A549 (cell line): Measurements from ENCODE around the gene TCL1A. TPM values are rescaled to one million over a fixed set of nuclear protein-coding genes. Genes with fewer than 3 reads are reported as not detected.

Source experiments
- ATAC-seq, 2 experiments: fragments of 200-7000 bp in 1 of 2; fragments of >200 bp in 1 of 2; cut with Nextera tagmentation in 1 of 2; cut with Tn5 transposase in 1 of 2; 3 replicates each; pipeline versions ENCODE4 v1.8.0 to v1.9.1; 2018 to 2020; ENCODE audit warnings: mild to moderate bottlenecking in 1 of 2, moderate library complexity in 1 of 2
- CTCF ChIA-PET: fragments of 300-600 bp; sonication (Branson Sonifier 250); formaldehyde crosslinking; extraction: SDS; loops from one replicate; lab custom pipeline; 2021; ENCODE audit warnings: antibody characterized with exemption, inconsistent platforms; lab: Yijun Ruan, JAX
- POLR2A ChIA-PET: fragments of 350-600 bp; formaldehyde crosslinking; extraction: SDS; loops from one replicate; lab custom pipeline; 2021; ENCODE audit warnings: antibody characterized with exemption, inconsistent platforms; lab: Yijun Ruan, JAX
- DNase-seq, 2 experiments: peaks; one replicate each; pipeline versions ENCODE4 v3.0.0 to v3.0.0-alpha.2; 2011 to 2016; ENCODE audit warnings: low read depth in 1 of 2, low spot score in 1 of 2
- FAIRE-seq: peaks from 2 replicates; lab custom pipeline; 2011; peaks lifted over from hg19 to GRCh38; lab: Jason Lieb, UNC
- H3K27ac ChIP-seq, 2 experiments: fragments of >200 bp; sonication (Bioruptor Twin); formaldehyde crosslinking; 3 replicates each; pipeline ENCODE4 v1.5.1; 2016 to 2017
- H3K4me1 ChIP-seq: fragments of >200 bp; sonication (Bioruptor Twin); formaldehyde crosslinking; 3 replicates; pipeline ENCODE4 v1.6.1; 2016
- H3K4me2 ChIP-seq: fragments of >200 bp; sonication (Bioruptor Twin); formaldehyde crosslinking; 3 replicates; pipeline ENCODE4 v1.6.1; 2016
- H3K4me3 ChIP-seq: fragments of >200 bp; sonication (Bioruptor Twin); formaldehyde crosslinking; 3 replicates; pipeline ENCODE4 v1.5.1; 2016
- H3K9me3 ChIP-seq: fragments of >200 bp; sonication (Bioruptor Twin); formaldehyde crosslinking; 3 replicates; pipeline ENCODE4 v1.6.1; 2016
- BCL3 ChIP-seq: fragments of >200 bp; sonication (Bioruptor Twin); formaldehyde crosslinking; IDR thresholded peaks from 3 replicates; pipeline ENCODE4 v1.6.1; 2016
- CHD4 ChIP-seq: fragments of 200-600 bp; sonication (generic); IDR thresholded peaks from 2 replicates; pipeline ENCODE4 v1.6.1; 2016; ENCODE audit warnings: antibody characterized with exemption, mild to moderate bottlenecking, borderline replicate concordance
- ELK1 ChIP-seq: fragments of 150-350 bp; IDR thresholded peaks from 2 replicates; pipeline ENCODE4 v1.6.1; 2014; ENCODE audit warnings: low read depth, mild to moderate bottlenecking, low read length
- ESRRA ChIP-seq: fragments of 150-350 bp; IDR thresholded peaks from 2 replicates; pipeline ENCODE4 v1.6.1; 2014; ENCODE audit warnings: mild to moderate bottlenecking, low read length, borderline replicate concordance
- FOSL2 ChIP-seq, 2 experiments: fragments of 450-650 bp in 1 of 2; fragments of >200 bp in 1 of 2; sonication (Bioruptor Twin) in 1 of 2; formaldehyde crosslinking; IDR thresholded peaks; 2 replicates each; pipeline versions ENCODE4 v1.5.0 to v1.6.1; 2016 to 2020; ENCODE audit warnings: mild to moderate bottlenecking in 1 of 2, moderate library complexity in 1 of 2
- HDAC2 ChIP-seq: fragments of 200-600 bp; sonication (generic); IDR thresholded peaks from 2 replicates; pipeline ENCODE4 v1.6.1; 2016
- HMGXB4 ChIP-seq: fragments of 250-450 bp; sonication (Bioruptor Pico); IDR thresholded peaks from 2 replicates; pipeline ENCODE4 v1.5.0; 2021; ENCODE audit warnings: mild to moderate bottlenecking, moderate library complexity, borderline replicate concordance
- HOXB13 ChIP-seq: fragments of 250-450 bp; sonication (Bioruptor Pico); IDR thresholded peaks from 2 replicates; pipeline ENCODE4 v1.5.0; 2020; ENCODE audit warnings: low read depth, mild to moderate bottlenecking, moderate library complexity
- HOXB5 ChIP-seq: fragments of 250-450 bp; sonication (Bioruptor Pico); IDR thresholded peaks from 2 replicates; pipeline ENCODE4 v1.5.0; 2020; ENCODE audit warnings: mild to moderate bottlenecking, moderate library complexity
- MAFK ChIP-seq: fragments of 450-650 bp; IDR thresholded peaks from 2 replicates; pipeline ENCODE4 v1.6.1; 2014; ENCODE audit not compliant: partially characterized antibody
- MAX ChIP-seq: IDR thresholded peaks from 2 replicates; pipeline ENCODE4 v1.6.1; 2012
- MAZ ChIP-seq: fragments of 150-350 bp; IDR thresholded peaks from 2 replicates; pipeline ENCODE4 v1.6.1; 2014; ENCODE audit warnings: antibody characterized with exemption, low read depth, low read length, borderline replicate concordance
- MYC ChIP-seq: IDR thresholded peaks from 2 replicates; pipeline ENCODE4 v1.6.1; 2012; ENCODE audit warnings: mild to moderate bottlenecking, inconsistent platforms, low read length, improper control_type of control experiment, borderline replicate concordance
- PBX3 ChIP-seq: IDR thresholded peaks from 2 replicates; pipeline ENCODE4 v1.6.1; 2012
- POLR2A ChIP-seq: IDR thresholded peaks from 2 replicates; pipeline ENCODE4 v1.6.1; 2012; ENCODE audit warnings: mild to moderate bottlenecking, low read length
- RAD21 ChIP-seq, 2 experiments: fragments of >200 bp in 1 of 2; sonication (Bioruptor Twin) in 1 of 2; formaldehyde crosslinking in 1 of 2; IDR thresholded peaks in 1 of 2; conservative IDR thresholded peaks in 1 of 2; 2 replicates in 1 of 2; 3 replicates in 1 of 2; pipeline ENCODE4 v1.6.1; 2012 to 2018; ENCODE audit warnings: inconsistent platforms in 1 of 2
- RCOR1 ChIP-seq: fragments of 150-350 bp; IDR thresholded peaks from 2 replicates; pipeline ENCODE4 v1.6.1; 2014; ENCODE audit warnings: antibody characterized with exemption, low read length, low read depth
- RNF2 ChIP-seq: fragments of 200-600 bp; sonication (generic); IDR thresholded peaks from 2 replicates; pipeline ENCODE4 v1.6.1; 2016; ENCODE audit warnings: low read depth, mild to moderate bottlenecking, antibody characterized with exemption, moderate library complexity, borderline replicate concordance
- SREBF2 ChIP-seq: fragments of 450-650 bp; IDR thresholded peaks from 2 replicates; pipeline ENCODE4 v1.6.1; 2014; ENCODE audit warnings: mild to moderate bottlenecking, moderate library complexity
- TP53 ChIP-seq: fragments of 250-450 bp; sonication (Bioruptor Pico); IDR thresholded peaks from 2 replicates; pipeline ENCODE4 v1.5.0; 2021; ENCODE audit warnings: mild to moderate bottlenecking, moderate library complexity
- ZC3H11A ChIP-seq: fragments of 450-650 bp; IDR thresholded peaks from 2 replicates; pipeline ENCODE4 v1.6.1; 2014; ENCODE audit warnings: antibody characterized with exemption, mild to moderate bottlenecking
- ZSCAN20 ChIP-seq: fragments of 250-450 bp; sonication (Bioruptor Pico); IDR thresholded peaks from 2 replicates; pipeline ENCODE4 v1.8.0; 2022; ENCODE audit warnings: mild to moderate bottlenecking, moderate library complexity
- WGBS: methylation state at CpG from one replicate; pipeline ENCODE4 v1.1.6; 2017; ENCODE audit errors: missing lambda C conversion rate; 5-methylcytosine and 5-hydroxymethylcytosine counted together
- polyA plus RNA-seq, 4 experiments: library from polyadenylated mRNA; depleted of rRNA in 3 of 4; stranded (reverse); fragments of >200 nt; fragmentation: RNase III in 1 of 4; extraction: RNeasy Plus Mini Kit Qiagen cat#74134 plus additional on column Dnase treatment in 1 of 4; gene quantifications; 2 replicates in 3 of 4; 3 replicates in 1 of 4; pipeline ENCODE4 v1.2.3, GENCODE V29; 2011 to 2017

The TCL1A gene
- polyA plus RNA-seq, 2 of the 4 experiments (the other 2 are of a cell fraction), result not detected

GRCh38 chr14:95741781-95742180, 27.9 kb upstream of the TCL1A start:
- POLR2A ChIA-PET, result no interaction called here
- CTCF ChIA-PET, result interaction anchor here (1.4 to 1.8 kb wide), 2 partner anchors 14 to 252 kb away, joined by 3 read pairs; no protein-coding TSS in a partner anchor
- 25% methylated on average over 4 of the region's 4 CpGs for WGBS

GRCh38 chr14:95741038-95741490, 27.1 kb upstream of the TCL1A start:
- Histone ChIP-seq H3K27ac (no peak overlapping the region), H3K4me1 (no peaks in the 10 kb centered on the region), H3K4me3 (no peak overlapping the region), H3K9me3 (no peaks in the 10 kb centered on the region; the same call in 2 of the 3 replicates), H3K4me2 (no peak overlapping the region)
- 3% methylated on average over 5 of the region's 5 CpGs for WGBS
- POLR2A ChIA-PET, result no interaction called here
- FAIRE-seq (no peak), ATAC-seq (no peak; a peak in 1 of 6 replicates), DNase-seq (no peak)
- TF ChIP-seq RNF2 (no peak), MAFK (no peak), SREBF2 (no peak), RCOR1 (no peak), FOSL2 (IDR thresholded peaks at IDR 0.05) (no peak), FOSL2 (CRISPR knock-in tag; IDR thresholded peaks at IDR 0.05) (no peak), MYC (no peak), TP53 (CRISPR knock-in tag) (no peak), RAD21 (conservative IDR thresholded peaks at IDR 0.05 in 1 of 2, IDR thresholded peaks at IDR 0.05 in 1 of 2) (no peak), CHD4 (no peak), HOXB5 (no peak)
- CTCF ChIA-PET, result interaction anchor here (1.8 kb wide), 1 partner anchor 13 kb away, joined by 3 read pairs; no protein-coding TSS in a partner anchor

More at GRCh38 chr14:95741781-95742180, 27.9 kb upstream of the TCL1A start:
- DNase-seq (no peak), FAIRE-seq (no peak), ATAC-seq (no peak)
- Histone ChIP-seq H3K4me1 (no peaks in the 10 kb centered on the region), H3K9me3 (no peaks in the 10 kb centered on the region; the same call in 2 of the 3 replicates), H3K4me3 (no peak overlapping the region), H3K4me2 (no peak overlapping the region), H3K27ac (no peak overlapping the region)
- no peak for TF ChIP-seq MAZ
- no peak for TF ChIP-seq TP53 (CRISPR knock-in tag)
- TF ChIP-seq HOXB13 (CRISPR knock-in tag), result no peak
- TF ChIP-seq ZSCAN20, result no peak
- TF ChIP-seq MAX, result no peak
- no peak for TF ChIP-seq HDAC2
- no peak for TF ChIP-seq MYC
- TF ChIP-seq ESRRA, result no peak
- no peak for TF ChIP-seq ELK1
- TF ChIP-seq PBX3, result no peak

GRCh38 chr14:95739356-95739755, 25.4 kb upstream of the TCL1A start:
- Histone ChIP-seq H3K4me3 (no peak overlapping the region), H3K4me2 (no peak overlapping the region), H3K4me1 (no peaks in the 10 kb centered on the region), H3K27ac (no peak overlapping the region), H3K9me3 (no peaks in the 10 kb centered on the region; the same call in 2 of the 3 replicates)
- ATAC-seq, result no peak
- CTCF ChIA-PET, result no interaction called here
- DNase-seq, result no peak
- POLR2A ChIA-PET, result no interaction called here
- no peak for FAIRE-seq
- TF ChIP-seq ZSCAN20, result no peak
- TF ChIP-seq CHD4, result no peak
- TF ChIP-seq POLR2A, result no peak
- TF ChIP-seq ZC3H11A, result no peak
- no peak for TF ChIP-seq BCL3
- no peak for TF ChIP-seq HMGXB4
- TF ChIP-seq, all 56 proteins: peak for 0
- 0% methylated on average over 1 of the region's 1 CpG for WGBS
